ENCODE data around the gene JMJD8. TPM values are rescaled to one million over a fixed set of nuclear protein-coding genes. Genes with fewer than 3 reads are reported as not detected.

JMJD8 gene
- total and polyA plus RNA-seq, 2 donors from 2014 or later: 75.0 to 80.4 TPM

DNA sequence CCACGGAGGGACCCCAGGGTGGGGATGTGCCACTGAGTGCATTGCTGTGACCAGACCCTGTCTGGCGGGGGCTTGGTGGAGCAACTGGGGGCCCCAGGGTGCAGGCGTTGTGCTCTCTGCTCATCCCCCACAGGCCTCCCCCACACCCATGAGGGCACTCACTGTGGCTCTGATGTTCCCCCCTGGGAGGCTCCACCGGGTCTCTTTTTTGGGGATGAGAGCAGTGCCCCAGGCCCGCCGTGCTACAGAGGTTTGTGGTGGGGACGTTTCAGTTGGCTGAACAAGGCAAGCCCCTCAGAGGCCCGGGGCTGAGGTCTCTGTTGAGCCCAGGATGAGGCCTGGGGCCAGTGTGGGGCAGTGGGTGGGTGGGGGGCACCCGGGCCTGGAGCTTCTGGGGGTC, 39.6 kb upstream of the JMJD8 start:
- Histone ChIP-seq H3K27me3 (ENCODE audit: control insufficient read depth, insufficient read depth, low read length) (no peaks in the 10 kb centered on the region), H3K9ac (ENCODE audit: low read length in 3 of 3) (no peak overlapping the region), H3K27ac (ENCODE audit: low read depth in 2 of 2, low read length in 2 of 2) (no peak overlapping the region), H3K4me1 (ENCODE audit: control insufficient read depth in 2 of 3, insufficient read depth in 2 of 3, low read depth in 1 of 3, low read length in 3 of 3) (peaks cover 0 to 31% (median 4%) of the 10 kb centered on the region in 3 donors), H3K4me3 (ENCODE audit: low read length in 3 of 3) (no peak overlapping the region), H3K36me3 (ENCODE audit: control insufficient read depth in 2 of 3, insufficient read depth in 3 of 3, low read length in 3 of 3) (no peaks in the 10 kb centered on the region), H3K9me3 (ENCODE audit: control insufficient read depth in 2 of 3, insufficient read depth in 1 of 3, low read length in 3 of 3) (no peaks in the 10 kb centered on the region)
- no peak for DNase-seq
- no peak for FAIRE-seq
- TF ChIP-seq, protein P1, sequence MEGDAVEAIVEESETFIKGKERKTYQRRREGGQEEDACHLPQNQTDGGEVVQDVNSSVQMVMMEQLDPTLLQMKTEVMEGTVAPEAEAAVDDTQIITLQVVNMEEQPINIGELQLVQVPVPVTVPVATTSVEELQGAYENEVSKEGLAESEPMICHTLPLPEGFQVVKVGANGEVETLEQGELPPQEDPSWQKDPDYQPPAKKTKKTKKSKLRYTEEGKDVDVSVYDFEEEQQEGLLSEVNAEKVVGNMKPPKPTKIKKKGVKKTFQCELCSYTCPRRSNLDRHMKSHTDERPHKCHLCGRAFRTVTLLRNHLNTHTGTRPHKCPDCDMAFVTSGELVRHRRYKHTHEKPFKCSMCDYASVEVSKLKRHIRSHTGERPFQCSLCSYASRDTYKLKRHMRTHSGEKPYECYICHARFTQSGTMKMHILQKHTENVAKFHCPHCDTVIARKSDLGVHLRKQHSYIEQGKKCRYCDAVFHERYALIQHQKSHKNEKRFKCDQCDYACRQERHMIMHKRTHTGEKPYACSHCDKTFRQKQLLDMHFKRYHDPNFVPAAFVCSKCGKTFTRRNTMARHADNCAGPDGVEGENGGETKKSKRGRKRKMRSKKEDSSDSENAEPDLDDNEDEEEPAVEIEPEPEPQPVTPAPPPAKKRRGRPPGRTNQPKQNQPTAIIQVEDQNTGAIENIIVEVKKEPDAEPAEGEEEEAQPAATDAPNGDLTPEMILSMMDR (IDR thresholded peaks at IDR 0.05; ENCODE audit: borderline replicate concordance, extremely low read depth, insufficient read depth): no peak
- intact Hi-C loops (cut with DNase I): no loop called here

DNA sequence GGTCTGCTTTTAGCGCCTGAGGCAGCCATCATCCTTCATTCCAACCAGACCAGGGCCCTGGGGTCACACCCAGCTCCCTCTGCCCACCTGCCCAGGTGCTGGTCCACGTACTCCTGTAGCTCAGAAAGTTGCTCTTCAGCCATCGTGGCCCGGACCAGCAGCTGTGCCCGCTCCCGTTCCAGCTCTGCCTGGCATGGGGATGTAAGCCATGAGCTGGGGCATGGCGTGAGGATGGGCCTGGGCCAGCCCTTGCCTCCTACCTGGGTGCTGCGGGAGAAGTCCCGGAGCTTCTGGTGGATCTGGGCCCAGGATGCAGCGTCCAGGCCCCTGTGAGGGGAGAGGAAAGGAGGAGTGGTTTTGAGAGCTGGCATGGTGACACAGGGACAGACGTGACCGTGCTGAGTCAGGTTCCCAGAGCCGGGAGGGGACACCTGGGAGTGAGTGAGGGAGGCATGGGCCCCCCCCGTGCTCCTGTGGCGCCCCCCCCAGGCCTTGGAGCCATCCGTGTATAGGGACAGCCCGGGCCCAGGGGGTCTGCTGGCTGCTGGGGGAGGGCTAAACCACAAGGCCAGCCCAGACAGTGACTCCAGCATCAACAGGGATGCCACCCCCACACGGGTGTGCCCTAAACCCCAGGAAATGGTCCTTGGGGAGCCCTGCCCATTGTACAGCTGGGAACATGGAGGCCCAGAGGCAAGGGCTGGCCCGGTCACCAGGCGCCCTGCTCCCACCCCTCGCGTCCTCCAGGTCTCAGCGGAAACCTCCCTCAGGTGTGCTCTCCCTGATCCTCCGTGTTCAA, 38.9 kb upstream of the JMJD8 start:
- no peak overlapping the region for H3K9ac ChIP-seq (ENCODE audit: low read length in 3 of 3)
- H3K4me3 ChIP-seq (ENCODE audit: low read length in 3 of 3): no peak overlapping the region
- no peak overlapping the region for H3K27ac ChIP-seq (ENCODE audit: low read depth in 2 of 2, low read length in 2 of 2)
- peaks cover 0 to 28% (median 4%) of the 10 kb centered on the region in 3 donors for H3K4me1 ChIP-seq (ENCODE audit: control insufficient read depth in 2 of 3, insufficient read depth in 2 of 3, low read depth in 1 of 3, low read length in 3 of 3)
- no peaks in the 10 kb centered on the region for H3K36me3 ChIP-seq (ENCODE audit: control insufficient read depth in 2 of 3, insufficient read depth in 3 of 3, low read length in 3 of 3)
- H3K27me3 ChIP-seq (ENCODE audit: control insufficient read depth, insufficient read depth, low read length): no peaks in the 10 kb centered on the region
- TF ChIP-seq, protein P1 (IDR thresholded peaks at IDR 0.05; ENCODE audit: borderline replicate concordance, extremely low read depth, insufficient read depth): no peak
- no peaks in the 10 kb centered on the region for H3K9me3 ChIP-seq (ENCODE audit: control insufficient read depth in 2 of 3, insufficient read depth in 1 of 3, low read length in 3 of 3)
- DNase-seq (no peak), FAIRE-seq (no peak)
- intact Hi-C loops (cut with DNase I): no loop called here

DNA sequence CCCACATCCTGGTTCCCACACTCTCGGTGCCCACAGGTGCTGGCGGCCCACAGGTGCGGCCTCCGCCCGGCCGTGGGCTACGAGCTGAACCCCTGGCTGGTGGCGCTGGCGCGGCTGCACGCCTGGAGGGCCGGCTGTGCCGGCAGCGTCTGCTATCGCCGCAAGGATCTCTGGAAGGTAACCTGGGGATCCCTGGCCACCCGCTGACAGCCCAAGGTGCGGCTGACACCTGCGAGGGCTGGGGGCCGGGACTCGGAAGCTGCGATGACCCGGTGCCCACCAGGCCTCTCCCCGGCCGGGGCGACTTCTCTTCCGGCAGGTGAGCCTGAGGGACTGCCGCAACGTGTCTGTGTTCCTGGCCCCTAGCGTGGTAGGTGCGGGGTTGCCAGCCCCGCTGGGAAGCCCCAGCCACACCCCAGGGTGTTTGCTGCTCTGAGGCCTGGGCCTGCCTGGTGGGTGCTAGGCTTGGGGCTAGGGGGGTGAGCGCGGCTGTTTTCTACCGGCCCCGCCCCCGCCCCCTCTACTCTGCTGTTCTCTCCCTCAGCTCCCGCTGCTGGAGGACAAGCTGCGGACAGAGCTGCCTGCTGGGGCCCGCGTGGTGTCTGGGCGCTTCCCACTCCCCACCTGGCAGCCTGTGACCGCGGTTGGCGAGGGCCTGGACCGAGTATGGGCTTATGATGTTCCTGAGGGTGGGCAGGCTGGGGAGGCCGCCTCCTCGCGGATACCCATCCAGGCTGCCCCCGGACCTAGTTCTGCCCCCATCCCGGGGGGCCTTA, 37.8 kb upstream of the JMJD8 start:
- Histone ChIP-seq H3K4me1 (ENCODE audit: control insufficient read depth in 2 of 3, insufficient read depth in 2 of 3, low read depth in 1 of 3, low read length in 3 of 3) (peaks cover 0 to 24% (median 4%) of the 10 kb centered on the region in 3 donors), H3K27ac (ENCODE audit: low read depth in 2 of 2, low read length in 2 of 2) (no peak overlapping the region), H3K4me3 (ENCODE audit: low read length in 3 of 3) (peak overlapping the region in 1 of 3 donors; percentile 78), H3K9me3 (ENCODE audit: control insufficient read depth in 2 of 3, insufficient read depth in 1 of 3, low read length in 3 of 3) (no peaks in the 10 kb centered on the region), H3K27me3 (ENCODE audit: control insufficient read depth, insufficient read depth, low read length) (no peaks in the 10 kb centered on the region), H3K36me3 (ENCODE audit: control insufficient read depth in 2 of 3, insufficient read depth in 3 of 3, low read length in 3 of 3) (no peaks in the 10 kb centered on the region), H3K9ac (ENCODE audit: low read length in 3 of 3) (no peak overlapping the region)
- intact Hi-C loops (cut with DNase I): no loop called here
- FAIRE-seq: no peak
- DNase-seq: peak in 1 of 5 donors; percentile 70
- TF ChIP-seq, protein P1 (IDR thresholded peaks at IDR 0.05; ENCODE audit: borderline replicate concordance, extremely low read depth, insufficient read depth): no peak

All from kidney (tissue), 14 donors.